Astrocyte (in vitro differentiated cells and primary cell): ENCODE results near the gene MYL10.

Experiments
- EZH2 ChIP-seq: IDR thresholded peaks from 2 replicates; pipeline ENCODE4 v1.6.1; 2012; ENCODE audit warnings: mild to moderate bottlenecking, low read length, inconsistent platforms; ENCODE audit not compliant: insufficient read depth
- TF ChIP-seq, protein P1 (sequence below): IDR thresholded peaks from 2 replicates; pipeline ENCODE4 v1.5.1; 2011; ENCODE audit warnings: low read depth, mild to moderate bottlenecking, inconsistent platforms, low read length, moderate library complexity; ENCODE audit not compliant: insufficient read depth

DNA sequence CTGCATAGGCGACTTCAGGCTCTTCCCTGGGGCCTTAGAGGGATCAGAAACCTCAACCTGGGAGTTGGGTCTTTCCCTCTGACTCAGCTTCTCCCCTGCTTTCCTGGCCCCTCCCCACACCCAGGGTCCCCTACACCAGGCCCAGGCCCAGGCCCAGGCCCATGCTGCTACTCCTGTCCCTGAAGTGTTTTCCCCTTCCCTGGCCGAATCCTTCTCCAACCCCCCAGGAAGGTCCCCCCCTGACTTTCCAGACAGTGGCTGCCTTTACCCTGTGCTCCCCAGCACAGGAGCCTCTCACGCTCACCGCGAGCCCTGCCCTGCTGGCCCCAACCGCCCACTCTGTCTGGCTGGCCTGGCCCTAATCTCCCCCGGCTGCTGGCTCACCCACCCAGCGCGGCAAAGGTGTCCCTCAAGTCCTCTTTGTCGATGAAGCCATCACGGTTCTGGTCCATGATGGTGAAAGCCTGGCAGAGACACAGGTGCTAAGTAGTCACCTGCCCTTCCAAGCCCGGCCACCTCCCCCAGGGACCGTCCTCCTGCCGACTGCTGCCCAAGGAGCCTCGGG is 6.4 kb downstream of the MYL10 start:
- TF ChIP-seq, protein P1, sequence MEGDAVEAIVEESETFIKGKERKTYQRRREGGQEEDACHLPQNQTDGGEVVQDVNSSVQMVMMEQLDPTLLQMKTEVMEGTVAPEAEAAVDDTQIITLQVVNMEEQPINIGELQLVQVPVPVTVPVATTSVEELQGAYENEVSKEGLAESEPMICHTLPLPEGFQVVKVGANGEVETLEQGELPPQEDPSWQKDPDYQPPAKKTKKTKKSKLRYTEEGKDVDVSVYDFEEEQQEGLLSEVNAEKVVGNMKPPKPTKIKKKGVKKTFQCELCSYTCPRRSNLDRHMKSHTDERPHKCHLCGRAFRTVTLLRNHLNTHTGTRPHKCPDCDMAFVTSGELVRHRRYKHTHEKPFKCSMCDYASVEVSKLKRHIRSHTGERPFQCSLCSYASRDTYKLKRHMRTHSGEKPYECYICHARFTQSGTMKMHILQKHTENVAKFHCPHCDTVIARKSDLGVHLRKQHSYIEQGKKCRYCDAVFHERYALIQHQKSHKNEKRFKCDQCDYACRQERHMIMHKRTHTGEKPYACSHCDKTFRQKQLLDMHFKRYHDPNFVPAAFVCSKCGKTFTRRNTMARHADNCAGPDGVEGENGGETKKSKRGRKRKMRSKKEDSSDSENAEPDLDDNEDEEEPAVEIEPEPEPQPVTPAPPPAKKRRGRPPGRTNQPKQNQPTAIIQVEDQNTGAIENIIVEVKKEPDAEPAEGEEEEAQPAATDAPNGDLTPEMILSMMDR: no peak
- no peak for TF ChIP-seq EZH2
